K562 (cell line): ENCODE data around the gene TEX54. TPM values are rescaled to one million over a fixed set of nuclear protein-coding genes. Genes with fewer than 3 reads are reported as not detected.

Source experiments
- CAMTA2 ChIP-seq: fragments of 250-450 bp; sonication (Bioruptor Pico); conservative IDR thresholded peaks from 2 replicates; pipeline ENCODE4 v1.5.1; 2022
- ELF4 ChIP-seq: fragments of 450-650 bp; formaldehyde crosslinking; IDR thresholded peaks from 2 replicates; pipeline ENCODE4 v1.4.0; 2022; ENCODE audit warnings: missing genetic modification characterization
- ESRRA ChIP-seq: fragments of 450-650 bp; IDR thresholded peaks from 2 replicates; pipeline ENCODE4 v1.6.1; 2014; ENCODE audit warnings: low read depth, mild to moderate bottlenecking, moderate library complexity, borderline replicate concordance
- KHSRP ChIP-seq: fragments of 450-650 bp; IDR thresholded peaks from 2 replicates; pipeline ENCODE4 v1.6.1; 2017
- MAFG ChIP-seq: fragments of 450-650 bp; conservative IDR thresholded peaks from 2 replicates; pipeline ENCODE4 v1.6.1; 2016; ENCODE audit warnings: missing genetic modification characterization, missing compliant biosample characterization
- MEF2D ChIP-seq: conservative IDR thresholded peaks from 2 replicates; pipeline ENCODE4 v1.6.1; 2016; ENCODE audit warnings: low read depth, missing genetic modification characterization, missing compliant biosample characterization
- PML ChIP-seq: IDR thresholded peaks from 2 replicates; pipeline ENCODE4 v1.6.1; 2012; ENCODE audit warnings: low read length, inconsistent platforms
- PTRF ChIP-seq: fragments of 450-650 bp; IDR thresholded peaks from 2 replicates; pipeline ENCODE4 v1.6.1; 2016; ENCODE audit warnings: mild to moderate bottlenecking, missing genetic modification characterization, missing compliant biosample characterization
- RFX5 ChIP-seq: IDR thresholded peaks from 2 replicates; pipeline ENCODE4 v1.6.1; 2011; ENCODE audit warnings: low read depth, mild to moderate bottlenecking, improper control_type of control experiment, low read length
- SRF ChIP-seq, 2 experiments: fragments of 250-450, 450-650 bp in 1 of 2; sonication (Bioruptor Pico) in 1 of 2; sonication (generic) in 1 of 2; formaldehyde crosslinking; IDR thresholded peaks; 2 replicates each; pipeline versions ENCODE4 v1.5.0 to v1.5.1; 2020 to 2022; ENCODE audit warnings: mild to moderate bottlenecking in 1 of 2, missing genetic modification reagents in 1 of 2
- XRCC4 ChIP-seq: IDR thresholded peaks from one replicate; pipeline ENCODE4 v1.6.1; 2011; ENCODE audit not compliant: insufficient read depth, insufficient read length; ENCODE audit errors: extremely low read depth
- ZNF212 ChIP-seq: fragments of 450-650 bp; formaldehyde crosslinking; IDR thresholded peaks from 2 replicates; pipeline ENCODE4 v1.4.0; 2020; ENCODE audit warnings: mild to moderate bottlenecking
- ZNF224 ChIP-seq: sonication (generic); formaldehyde crosslinking; IDR thresholded peaks from 2 replicates; pipeline ENCODE4 v1.8.0; 2022; ENCODE audit warnings: mild to moderate bottlenecking, missing genetic modification reagents
- ZNF239 ChIP-seq: fragments of 250-450 bp; sonication (Bioruptor Pico); IDR thresholded peaks from 2 replicates; pipeline ENCODE4 v1.4.0; 2020; ENCODE audit warnings: mild to moderate bottlenecking
- ZNF445 ChIP-seq: fragments of 250-450 bp; sonication (Bioruptor Pico); IDR thresholded peaks from 2 replicates; pipeline ENCODE4 v1.4.0; 2020; ENCODE audit warnings: low read depth, mild to moderate bottlenecking, moderate library complexity
- polyA plus RNA-seq, 8 experiments: library from polyadenylated mRNA; depleted of rRNA in 4 of 8; stranded (reverse) in 5 of 8; unstranded in 3 of 8; fragments of >200 nt; fragmentation: Nextera tagmentation in 2 of 8; fragmentation: Illumina TruSeq in 1 of 8; extraction: Ambion mirVana in 2 of 8; extraction: Trizol in 1 of 8; gene quantifications; 2 replicates each; pipeline versions ENCODE4 v1.2.1 to v1.2.3, GENCODE V29; 2011 to 2014; ENCODE audit warnings: inconsistent platforms in 1 of 8, missing spikeins in 1 of 8
- total RNA-seq, 7 experiments: library from RNA; depleted of rRNA in 6 of 7; stranded (reverse); fragments of >200 nt in 6 of 7; fragmentation: Illumina TruSeq in 2 of 7; extraction: Trizol in 2 of 7; gene quantifications; 2 replicates each; pipeline versions ENCODE4 v1.2.1 to v1.2.3, GENCODE V29; 2011 to 2021; ENCODE audit warnings: low replicate concordance in 1 of 7
- TF ChIP-seq, protein P1 (sequence below): fragments of 450-650 bp; IDR thresholded peaks from 2 replicates; pipeline ENCODE4 v1.6.1; 2017; ENCODE audit warnings: antibody characterized with exemption
- TF ChIP-seq, protein P2 (sequence below): IDR thresholded peaks from 2 replicates; pipeline ENCODE4 v1.6.1; 2016; ENCODE audit warnings: missing genetic modification characterization, missing compliant biosample characterization
- TF ChIP-seq, protein P3 (sequence below): sonication (generic); formaldehyde crosslinking; IDR thresholded peaks from 2 replicates; pipeline ENCODE4 v1.8.1; 2023; ENCODE audit warnings: mild to moderate bottlenecking, missing genetic modification reagents

Gene TEX54
- total and polyA plus RNA-seq, 9 of the 15 experiments (the other 6 are each of a cell fraction or from before 2014, with no cell fraction given) = not detected

DNA sequence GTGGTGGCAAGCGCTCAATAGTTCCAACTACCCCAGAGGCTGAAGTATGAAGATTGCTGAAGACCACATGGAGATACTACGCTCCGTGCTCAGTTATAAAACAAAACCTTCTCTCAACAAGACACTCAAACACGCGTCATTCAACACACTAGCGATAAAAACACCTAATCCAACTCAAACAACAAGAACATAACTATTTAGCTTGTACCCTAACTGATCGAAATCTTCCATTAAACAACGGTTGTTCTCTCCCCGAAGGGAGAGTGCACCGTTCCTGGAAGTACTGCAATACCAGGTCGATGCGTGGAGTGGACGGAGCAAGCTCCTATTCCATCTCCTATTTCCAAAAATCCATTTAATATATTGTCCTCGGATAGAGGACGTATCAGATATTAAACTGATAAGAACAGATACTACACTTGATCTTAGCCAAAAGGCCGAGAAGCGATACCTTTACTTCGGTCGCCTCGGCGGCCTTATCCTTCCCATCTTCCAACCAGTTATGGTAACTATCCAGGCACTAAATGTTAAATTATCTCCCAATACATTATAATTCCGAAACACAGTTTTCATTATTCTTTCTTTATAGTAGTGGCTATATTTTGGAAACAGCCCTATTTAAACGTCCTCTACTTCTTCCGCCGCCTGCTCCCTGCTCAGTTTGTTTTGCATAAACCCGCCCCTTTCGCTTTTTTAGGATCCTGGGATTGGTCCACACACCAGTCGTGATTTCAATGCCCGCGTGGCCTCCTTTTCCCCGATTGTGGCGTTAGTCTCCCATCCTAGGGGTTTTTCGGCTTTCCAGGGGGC lies 8.9 kb upstream of the TEX54 start (continued):
- TF ChIP-seq ZNF224 (CRISPR knock-in tag) = no peak
- peak; percentile 61 for TF ChIP-seq MEF2D (tag)
- peak; percentile 100 for TF ChIP-seq ELF4
- TF ChIP-seq ZNF212 (CRISPR knock-in tag) = peak; percentile 99
- peak in 1 of 2 experiments; percentile 98; a peak in 2 of 4 replicates for TF ChIP-seq SRF (CRISPR knock-in tag; IDR thresholded peaks at IDR 0.05)
- TF ChIP-seq ZNF239 = peak; percentile 86
- TF ChIP-seq, protein P1, sequence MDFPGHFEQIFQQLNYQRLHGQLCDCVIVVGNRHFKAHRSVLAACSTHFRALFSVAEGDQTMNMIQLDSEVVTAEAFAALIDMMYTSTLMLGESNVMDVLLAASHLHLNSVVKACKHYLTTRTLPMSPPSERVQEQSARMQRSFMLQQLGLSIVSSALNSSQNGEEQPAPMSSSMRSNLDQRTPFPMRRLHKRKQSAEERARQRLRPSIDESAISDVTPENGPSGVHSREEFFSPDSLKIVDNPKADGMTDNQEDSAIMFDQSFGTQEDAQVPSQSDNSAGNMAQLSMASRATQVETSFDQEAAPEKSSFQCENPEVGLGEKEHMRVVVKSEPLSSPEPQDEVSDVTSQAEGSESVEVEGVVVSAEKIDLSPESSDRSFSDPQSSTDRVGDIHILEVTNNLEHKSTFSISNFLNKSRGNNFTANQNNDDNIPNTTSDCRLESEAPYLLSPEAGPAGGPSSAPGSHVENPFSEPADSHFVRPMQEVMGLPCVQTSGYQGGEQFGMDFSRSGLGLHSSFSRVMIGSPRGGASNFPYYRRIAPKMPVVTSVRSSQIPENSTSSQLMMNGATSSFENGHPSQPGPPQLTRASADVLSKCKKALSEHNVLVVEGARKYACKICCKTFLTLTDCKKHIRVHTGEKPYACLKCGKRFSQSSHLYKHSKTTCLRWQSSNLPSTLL = no peak
- TF ChIP-seq, protein P2, sequence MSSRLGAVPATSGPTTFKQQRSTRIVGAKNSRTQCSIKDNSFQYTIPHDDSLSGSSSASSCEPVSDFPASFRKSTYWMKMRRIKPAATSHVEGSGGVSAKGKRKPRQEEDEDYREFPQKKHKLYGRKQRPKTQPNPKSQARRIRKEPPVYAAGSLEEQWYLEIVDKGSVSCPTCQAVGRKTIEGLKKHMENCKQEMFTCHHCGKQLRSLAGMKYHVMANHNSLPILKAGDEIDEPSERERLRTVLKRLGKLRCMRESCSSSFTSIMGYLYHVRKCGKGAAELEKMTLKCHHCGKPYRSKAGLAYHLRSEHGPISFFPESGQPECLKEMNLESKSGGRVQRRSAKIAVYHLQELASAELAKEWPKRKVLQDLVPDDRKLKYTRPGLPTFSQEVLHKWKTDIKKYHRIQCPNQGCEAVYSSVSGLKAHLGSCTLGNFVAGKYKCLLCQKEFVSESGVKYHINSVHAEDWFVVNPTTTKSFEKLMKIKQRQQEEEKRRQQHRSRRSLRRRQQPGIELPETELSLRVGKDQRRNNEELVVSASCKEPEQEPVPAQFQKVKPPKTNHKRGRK = no peak
- no peak for TF ChIP-seq XRCC4
- peak; percentile 100 for TF ChIP-seq PML
- TF ChIP-seq RFX5 = peak; percentile 72; the same call in 1 of the 2 replicates
- TF ChIP-seq MAFG (tag) = no peak
- TF ChIP-seq ESRRA = peak; percentile 76; the same call in 1 of the 2 replicates
- TF ChIP-seq PTRF (tag) = no peak
- TF ChIP-seq, protein P3, sequence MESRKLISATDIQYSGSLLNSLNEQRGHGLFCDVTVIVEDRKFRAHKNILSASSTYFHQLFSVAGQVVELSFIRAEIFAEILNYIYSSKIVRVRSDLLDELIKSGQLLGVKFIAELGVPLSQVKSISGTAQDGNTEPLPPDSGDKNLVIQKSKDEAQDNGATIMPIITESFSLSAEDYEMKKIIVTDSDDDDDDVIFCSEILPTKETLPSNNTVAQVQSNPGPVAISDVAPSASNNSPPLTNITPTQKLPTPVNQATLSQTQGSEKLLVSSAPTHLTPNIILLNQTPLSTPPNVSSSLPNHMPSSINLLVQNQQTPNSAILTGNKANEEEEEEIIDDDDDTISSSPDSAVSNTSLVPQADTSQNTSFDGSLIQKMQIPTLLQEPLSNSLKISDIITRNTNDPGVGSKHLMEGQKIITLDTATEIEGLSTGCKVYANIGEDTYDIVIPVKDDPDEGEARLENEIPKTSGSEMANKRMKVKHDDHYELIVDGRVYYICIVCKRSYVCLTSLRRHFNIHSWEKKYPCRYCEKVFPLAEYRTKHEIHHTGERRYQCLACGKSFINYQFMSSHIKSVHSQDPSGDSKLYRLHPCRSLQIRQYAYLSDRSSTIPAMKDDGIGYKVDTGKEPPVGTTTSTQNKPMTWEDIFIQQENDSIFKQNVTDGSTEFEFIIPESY (CRISPR knock-in tag) = peak; percentile 56
- peak; percentile 97 for TF ChIP-seq KHSRP
- TF ChIP-seq ZNF445 = peak; percentile 99
- TF ChIP-seq CAMTA2 (CRISPR knock-in tag) = peak; percentile 100
